ENCODE data around the gene EFCAB8. TPM values are rescaled to one million over a fixed set of nuclear protein-coding genes. Genes with fewer than 3 reads are reported as not detected.

EFCAB8 gene
- total and polyA plus RNA-seq, 4 donors = 0.25 TPM; not detected in 3

DNA sequence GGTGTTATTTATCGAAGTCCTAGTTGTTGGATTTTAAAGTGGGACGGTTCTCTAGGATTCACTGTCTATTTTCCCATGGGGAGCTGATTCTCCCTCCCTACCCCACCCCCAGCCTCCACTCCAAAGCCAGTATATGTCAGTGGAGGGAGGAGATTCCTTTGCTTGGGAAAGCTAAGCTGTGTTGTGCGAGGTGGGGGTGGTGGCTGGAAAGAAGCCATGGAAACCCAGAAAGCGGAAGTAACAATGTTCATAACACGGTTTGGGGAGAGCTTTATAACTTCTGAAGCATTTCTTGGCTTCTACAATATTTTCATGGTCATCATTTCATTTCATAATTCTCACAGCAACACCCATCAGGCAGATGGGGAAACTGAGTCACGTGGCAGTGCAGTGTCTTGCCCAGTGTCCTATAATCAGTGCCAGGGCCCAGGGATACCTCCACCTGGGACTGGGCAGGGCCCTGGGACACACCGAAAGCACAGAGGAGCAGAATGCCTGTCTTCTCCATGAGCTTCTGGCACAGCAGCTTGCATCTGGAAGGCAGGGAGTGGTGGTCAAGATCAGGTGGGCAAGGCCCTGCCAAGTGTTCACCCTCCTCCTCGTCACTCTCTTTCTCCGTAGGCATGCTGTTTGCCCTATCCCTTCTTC lies 141.0 kb downstream of the EFCAB8 start:
- TF ChIP-seq, protein P1, sequence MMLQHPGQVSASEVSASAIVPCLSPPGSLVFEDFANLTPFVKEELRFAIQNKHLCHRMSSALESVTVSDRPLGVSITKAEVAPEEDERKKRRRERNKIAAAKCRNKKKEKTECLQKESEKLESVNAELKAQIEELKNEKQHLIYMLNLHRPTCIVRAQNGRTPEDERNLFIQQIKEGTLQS (IDR thresholded peaks at IDR 0.05) = no peak
- TF ChIP-seq HNF4A (conservative IDR thresholded peaks at IDR 0.05) (no peak), YY1 (IDR thresholded peaks at IDR 0.05) (no peak), EGR1 (IDR thresholded peaks at IDR 0.05; ENCODE audit: low read depth in 2 of 2) (no peak), SP1 (IDR thresholded peaks at IDR 0.05) (no peak)
- TF ChIP-seq, protein P2, sequence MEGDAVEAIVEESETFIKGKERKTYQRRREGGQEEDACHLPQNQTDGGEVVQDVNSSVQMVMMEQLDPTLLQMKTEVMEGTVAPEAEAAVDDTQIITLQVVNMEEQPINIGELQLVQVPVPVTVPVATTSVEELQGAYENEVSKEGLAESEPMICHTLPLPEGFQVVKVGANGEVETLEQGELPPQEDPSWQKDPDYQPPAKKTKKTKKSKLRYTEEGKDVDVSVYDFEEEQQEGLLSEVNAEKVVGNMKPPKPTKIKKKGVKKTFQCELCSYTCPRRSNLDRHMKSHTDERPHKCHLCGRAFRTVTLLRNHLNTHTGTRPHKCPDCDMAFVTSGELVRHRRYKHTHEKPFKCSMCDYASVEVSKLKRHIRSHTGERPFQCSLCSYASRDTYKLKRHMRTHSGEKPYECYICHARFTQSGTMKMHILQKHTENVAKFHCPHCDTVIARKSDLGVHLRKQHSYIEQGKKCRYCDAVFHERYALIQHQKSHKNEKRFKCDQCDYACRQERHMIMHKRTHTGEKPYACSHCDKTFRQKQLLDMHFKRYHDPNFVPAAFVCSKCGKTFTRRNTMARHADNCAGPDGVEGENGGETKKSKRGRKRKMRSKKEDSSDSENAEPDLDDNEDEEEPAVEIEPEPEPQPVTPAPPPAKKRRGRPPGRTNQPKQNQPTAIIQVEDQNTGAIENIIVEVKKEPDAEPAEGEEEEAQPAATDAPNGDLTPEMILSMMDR (IDR thresholded peaks at IDR 0.05; ENCODE audit: low read depth, low read length, missing input control) = no peak
- TF ChIP-seq, protein P3, sequence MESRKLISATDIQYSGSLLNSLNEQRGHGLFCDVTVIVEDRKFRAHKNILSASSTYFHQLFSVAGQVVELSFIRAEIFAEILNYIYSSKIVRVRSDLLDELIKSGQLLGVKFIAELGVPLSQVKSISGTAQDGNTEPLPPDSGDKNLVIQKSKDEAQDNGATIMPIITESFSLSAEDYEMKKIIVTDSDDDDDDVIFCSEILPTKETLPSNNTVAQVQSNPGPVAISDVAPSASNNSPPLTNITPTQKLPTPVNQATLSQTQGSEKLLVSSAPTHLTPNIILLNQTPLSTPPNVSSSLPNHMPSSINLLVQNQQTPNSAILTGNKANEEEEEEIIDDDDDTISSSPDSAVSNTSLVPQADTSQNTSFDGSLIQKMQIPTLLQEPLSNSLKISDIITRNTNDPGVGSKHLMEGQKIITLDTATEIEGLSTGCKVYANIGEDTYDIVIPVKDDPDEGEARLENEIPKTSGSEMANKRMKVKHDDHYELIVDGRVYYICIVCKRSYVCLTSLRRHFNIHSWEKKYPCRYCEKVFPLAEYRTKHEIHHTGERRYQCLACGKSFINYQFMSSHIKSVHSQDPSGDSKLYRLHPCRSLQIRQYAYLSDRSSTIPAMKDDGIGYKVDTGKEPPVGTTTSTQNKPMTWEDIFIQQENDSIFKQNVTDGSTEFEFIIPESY (IDR thresholded peaks at IDR 0.05) = no peak
- peaks cover 0 to 8% (median 3%) of the 10 kb centered on the region in 4 donors for H3K9me3 ChIP-seq (ENCODE audit: control insufficient read depth in 4 of 4, low read length in 3 of 4)
- H3K27me3 ChIP-seq (ENCODE audit: control insufficient read depth in 4 of 4, insufficient read depth in 4 of 4, low read length in 3 of 4) = no peaks in the 10 kb centered on the region
- H3K4me3 ChIP-seq (ENCODE audit: low read depth in 1 of 3, low read length in 3 of 3) = no peak overlapping the region
- no peaks in the 10 kb centered on the region for H3K36me3 ChIP-seq (ENCODE audit: control insufficient read depth in 4 of 4, insufficient read depth in 3 of 4, low read depth in 1 of 4, low read length in 3 of 4)
- H3K27ac ChIP-seq (ENCODE audit: low read depth in 1 of 2, low read length in 2 of 2) = no peak overlapping the region
- 67% methylated on average over 9 of the region's 9 CpGs for WGBS
- H3K4me1 ChIP-seq (ENCODE audit: control insufficient read depth in 4 of 4, insufficient read depth in 4 of 4, low read length in 3 of 4) = no peaks in the 10 kb centered on the region
- H3K9ac ChIP-seq (ENCODE audit: low read depth in 1 of 2, low read length in 2 of 2) = no peak overlapping the region
- no peak for DNase-seq (ENCODE audit: low spot score)

DNA sequence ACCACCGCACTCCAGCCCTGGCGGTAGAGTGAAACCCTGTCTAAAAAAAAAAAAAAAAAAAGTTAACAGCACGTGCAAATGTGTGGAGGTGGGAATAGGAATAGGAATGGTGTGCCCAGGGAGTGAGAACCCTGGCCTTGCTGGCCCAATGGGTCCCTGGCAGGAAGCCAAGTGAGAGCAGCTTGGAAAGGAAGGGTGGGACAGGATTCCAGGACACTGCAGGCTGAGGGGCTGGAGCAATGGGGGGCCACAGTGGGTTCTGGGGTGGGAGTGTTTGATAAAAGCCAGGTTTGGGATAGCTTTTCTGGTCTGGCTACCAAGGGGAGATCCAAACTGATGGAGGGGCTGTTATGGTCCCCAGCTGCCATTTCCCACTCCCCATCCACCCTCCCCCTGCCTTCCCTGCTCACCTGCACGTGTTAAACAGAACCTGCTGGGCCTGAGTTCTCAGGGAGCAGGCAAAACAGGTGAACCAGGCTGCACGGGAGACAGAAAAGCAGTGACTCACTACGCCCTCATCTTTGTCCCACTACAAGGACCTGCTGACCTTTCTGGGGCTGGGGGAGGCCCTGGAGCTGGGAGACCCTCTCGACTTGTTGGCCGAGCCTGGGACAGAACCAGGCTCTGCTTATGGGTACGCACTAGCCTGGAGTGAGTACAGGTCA lies 142.2 kb downstream of the EFCAB8 start:
- Histone ChIP-seq H3K9ac (ENCODE audit: low read depth in 1 of 2, low read length in 2 of 2) (no peak overlapping the region), H3K4me1 (ENCODE audit: control insufficient read depth in 4 of 4, insufficient read depth in 4 of 4, low read length in 3 of 4) (no peaks in the 10 kb centered on the region), H3K27ac (ENCODE audit: low read depth in 1 of 2, low read length in 2 of 2) (no peak overlapping the region), H3K36me3 (ENCODE audit: control insufficient read depth in 4 of 4, insufficient read depth in 3 of 4, low read depth in 1 of 4, low read length in 3 of 4) (no peaks in the 10 kb centered on the region), H3K27me3 (ENCODE audit: control insufficient read depth in 4 of 4, insufficient read depth in 4 of 4, low read length in 3 of 4) (no peaks in the 10 kb centered on the region), H3K4me3 (ENCODE audit: low read depth in 1 of 3, low read length in 3 of 3) (no peak overlapping the region), H3K9me3 (ENCODE audit: control insufficient read depth in 4 of 4, low read length in 3 of 4) (peaks cover 0 to 2% (median under 1%) of the 10 kb centered on the region in 4 donors)
- TF ChIP-seq FOXA2 (IDR thresholded peaks at IDR 0.05) = no peak
- no peak for TF ChIP-seq JUND (IDR thresholded peaks at IDR 0.05)
- no peak for TF ChIP-seq GABPA (IDR thresholded peaks at IDR 0.05 in 1 of 2, conservative IDR thresholded peaks at IDR 0.05 in 1 of 2)
- no peak for TF ChIP-seq NR2F2 (IDR thresholded peaks at IDR 0.05)
- TF ChIP-seq, protein P2 (IDR thresholded peaks at IDR 0.05; ENCODE audit: low read depth, low read length, missing input control) = no peak
- TF ChIP-seq HNF4A (conservative IDR thresholded peaks at IDR 0.05) = no peak
- TF ChIP-seq EGR1 (IDR thresholded peaks at IDR 0.05; ENCODE audit: low read depth in 2 of 2) = no peak
- TF ChIP-seq SP1 (IDR thresholded peaks at IDR 0.05) = no peak
- TF ChIP-seq RAD21 (IDR thresholded peaks at IDR 0.05) = no peak
- no peak for DNase-seq (ENCODE audit: low spot score)
- WGBS = 71% methylated on average over 9 of the region's 9 CpGs

Data from liver (tissue), 9 donors.